ENCODE results near the gene ARL4D.

- TF ChIP-seq CTCF (IDR thresholded peaks at IDR 0.05; ENCODE audit: poor library complexity) = no peak
- TF ChIP-seq EZH2 (IDR thresholded peaks at IDR 0.05; ENCODE audit: borderline replicate concordance) = no peak
- no peak for TF ChIP-seq EZH2phosphoT487 (IDR thresholded peaks at IDR 0.05; ENCODE audit: low read depth, severe bottlenecking, unreplicated experiment)
Measured at GRCh38 chr17:43430936-43431713, 32.3 kb downstream of the ARL4D start.
